Peyer's patch (tissue), 4 donors: ENCODE measurements around the gene GRAMD4. TPM values are rescaled to one million over a fixed set of nuclear protein-coding genes. Genes with fewer than 3 reads are reported as not detected.

ENCODE experiments used
- DNase-seq, 3 donors: peaks; one replicate each; pipeline ENCODE4 v3.0.0-alpha.2; 2017 to 2019
- H3K27ac ChIP-seq, 4 donors: fragments of 200-600 bp; sonication (generic); one replicate each; pipeline ENCODE4 v1.5.1; 2016 to 2019
- H3K27me3 ChIP-seq, 2 donors: fragments of 200-600 bp; sonication (generic); one replicate each; pipeline ENCODE4 v1.5.1; 2019
- H3K36me3 ChIP-seq, 3 donors: fragments of 200-600 bp; sonication (generic); one replicate each; pipeline ENCODE4 v1.5.1; 2016 to 2019
- H3K4me1 ChIP-seq, 4 donors: fragments of 200-600 bp; sonication (generic); one replicate each; pipeline ENCODE4 v1.5.1; 2016 to 2019
- H3K4me3 ChIP-seq, 4 donors: fragments of 200-600 bp; sonication (generic); 1 replicate in 3 of 4; 2 replicates in 1 of 4; pipeline ENCODE4 v1.5.1; 2016 to 2019; ENCODE audit warnings: mild to moderate bottlenecking in 1 of 4
- H3K9me3 ChIP-seq, 4 donors: fragments of 200-600 bp; sonication (generic); one replicate each; pipeline ENCODE4 v1.5.1; 2016 to 2019; ENCODE audit warnings: mild to moderate bottlenecking in 1 of 4
- POLR2A ChIP-seq, 2 donors: fragments of 450-650 bp; IDR thresholded peaks; one replicate each; pipeline ENCODE4 v1.5.1; 2017; ENCODE audit warnings: antibody characterized with exemption in 2 of 2, mild to moderate bottlenecking in 2 of 2, moderate library complexity in 2 of 2
- total RNA-seq, 4 donors: library from RNA; depleted of rRNA; stranded (reverse); fragments of >200 nt; gene quantifications; one replicate each; pipeline ENCODE4 v1.1.0, GENCODE V29; 2016
- TF ChIP-seq, protein P1 (sequence below), 6 experiments: fragments of 450-650 bp in 4 of 6; fragments of 200-600 bp in 2 of 6; sonication (generic) in 1 of 6; IDR thresholded peaks; one replicate each; pipeline ENCODE4 v1.5.1; 2017 to 2019; ENCODE audit warnings: antibody characterized with exemption in 6 of 6, mild to moderate bottlenecking in 3 of 6, moderate library complexity in 1 of 6

The GRAMD4 gene
- total RNA-seq, 4 donors from 2014 or later: 98.2 to 428 (median 422) TPM

DNA sequence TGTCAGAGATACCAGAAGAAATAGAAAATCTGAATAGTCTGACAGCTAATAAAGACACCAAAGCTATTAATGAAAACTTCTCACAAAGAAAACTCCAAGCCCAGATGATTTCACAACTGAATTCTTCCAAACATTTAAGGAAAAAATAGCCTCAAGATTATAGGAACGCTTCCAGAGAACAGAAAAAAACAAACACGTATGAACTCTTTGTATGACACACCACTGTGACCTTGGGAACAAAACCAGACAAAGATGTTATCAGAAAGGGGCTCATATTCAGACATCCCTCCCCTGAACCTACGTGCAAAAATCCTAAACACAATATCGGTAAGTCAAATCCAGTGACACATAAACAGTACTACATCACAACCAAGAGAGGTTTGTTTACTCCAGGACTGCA, 94.4 kb downstream of the GRAMD4 start:
- Histone ChIP-seq H3K27ac (no peak overlapping the region), H3K9me3 (no peaks in the 10 kb centered on the region), H3K4me3 (no peak overlapping the region), H3K27me3 (no peaks in the 10 kb centered on the region), H3K36me3 (peaks cover 0 to 74% (median 0%) of the 10 kb centered on the region in 3 donors), H3K4me1 (no peaks in the 10 kb centered on the region)
- TF ChIP-seq, protein P1, sequence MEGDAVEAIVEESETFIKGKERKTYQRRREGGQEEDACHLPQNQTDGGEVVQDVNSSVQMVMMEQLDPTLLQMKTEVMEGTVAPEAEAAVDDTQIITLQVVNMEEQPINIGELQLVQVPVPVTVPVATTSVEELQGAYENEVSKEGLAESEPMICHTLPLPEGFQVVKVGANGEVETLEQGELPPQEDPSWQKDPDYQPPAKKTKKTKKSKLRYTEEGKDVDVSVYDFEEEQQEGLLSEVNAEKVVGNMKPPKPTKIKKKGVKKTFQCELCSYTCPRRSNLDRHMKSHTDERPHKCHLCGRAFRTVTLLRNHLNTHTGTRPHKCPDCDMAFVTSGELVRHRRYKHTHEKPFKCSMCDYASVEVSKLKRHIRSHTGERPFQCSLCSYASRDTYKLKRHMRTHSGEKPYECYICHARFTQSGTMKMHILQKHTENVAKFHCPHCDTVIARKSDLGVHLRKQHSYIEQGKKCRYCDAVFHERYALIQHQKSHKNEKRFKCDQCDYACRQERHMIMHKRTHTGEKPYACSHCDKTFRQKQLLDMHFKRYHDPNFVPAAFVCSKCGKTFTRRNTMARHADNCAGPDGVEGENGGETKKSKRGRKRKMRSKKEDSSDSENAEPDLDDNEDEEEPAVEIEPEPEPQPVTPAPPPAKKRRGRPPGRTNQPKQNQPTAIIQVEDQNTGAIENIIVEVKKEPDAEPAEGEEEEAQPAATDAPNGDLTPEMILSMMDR (IDR thresholded peaks at IDR 0.05): no peak
- TF ChIP-seq POLR2A (IDR thresholded peaks at IDR 0.05): no peak
- no peak for DNase-seq

DNA sequence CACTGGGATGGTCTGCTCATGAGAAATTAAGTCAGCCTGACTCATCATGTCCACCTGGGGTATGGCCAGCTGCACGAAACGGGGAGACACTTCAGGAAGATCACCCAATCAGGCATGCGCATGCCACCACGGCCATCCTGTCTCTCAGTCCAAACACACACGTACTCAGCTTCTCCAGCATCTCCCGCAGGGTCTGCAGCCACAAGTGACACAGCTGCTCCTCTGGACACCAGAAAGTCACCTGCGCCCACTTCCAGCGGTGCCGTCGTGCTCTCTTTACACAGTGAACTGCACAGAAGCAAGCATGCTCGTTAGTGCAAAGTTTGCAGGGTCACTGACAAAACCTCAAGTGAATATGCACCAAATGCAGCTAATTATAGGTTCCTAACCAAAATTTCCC, 99.7 kb downstream of the GRAMD4 start:
- DNase-seq: no peak
- TF ChIP-seq POLR2A (IDR thresholded peaks at IDR 0.05): no peak
- TF ChIP-seq, protein P1 (IDR thresholded peaks at IDR 0.05): no peak
- peaks cover 0 to 67% (median 0%) of the 10 kb centered on the region in 3 donors for H3K36me3 ChIP-seq
- H3K27me3 ChIP-seq: no peaks in the 10 kb centered on the region
- no peak overlapping the region for H3K4me3 ChIP-seq
- H3K27ac ChIP-seq: no peak overlapping the region
- H3K4me1 ChIP-seq: no peaks in the 10 kb centered on the region
- no peaks in the 10 kb centered on the region for H3K9me3 ChIP-seq

DNA sequence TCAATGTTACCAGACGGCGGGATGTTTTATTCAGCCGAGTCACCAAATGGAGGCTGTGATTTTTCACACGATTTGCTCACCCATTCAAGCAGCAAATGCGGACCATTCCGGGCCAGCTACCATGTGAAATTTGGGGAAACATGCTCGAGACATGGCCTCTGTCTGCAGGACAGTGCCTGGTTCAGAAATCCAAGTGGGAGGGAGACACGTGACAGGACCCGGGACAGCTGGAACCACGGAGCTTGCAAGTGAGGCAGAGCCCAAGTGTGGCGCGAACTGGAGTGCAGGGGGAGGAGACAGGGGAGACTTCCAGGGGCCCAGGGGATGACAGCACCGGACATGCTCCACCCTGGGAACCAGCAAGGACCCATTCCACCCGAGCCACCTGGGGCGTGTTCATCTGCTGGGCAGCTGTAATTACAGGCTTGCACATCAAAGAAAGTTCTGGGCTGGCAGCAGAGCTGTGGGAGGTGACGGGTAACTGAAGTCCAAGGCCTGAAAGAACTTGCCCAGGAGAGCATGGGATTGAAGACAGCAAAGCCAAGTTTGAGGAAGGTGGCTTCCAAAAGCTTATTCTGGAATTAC, 101.4 kb downstream of the GRAMD4 start:
- H3K36me3 ChIP-seq: peaks cover 0 to 81% (median 0%) of the 10 kb centered on the region in 3 donors
- H3K4me1 ChIP-seq: peaks cover 0 to 4% (median 0%) of the 10 kb centered on the region in 4 donors
- H3K27me3 ChIP-seq: no peaks in the 10 kb centered on the region
- H3K9me3 ChIP-seq: no peaks in the 10 kb centered on the region
- no peak for TF ChIP-seq POLR2A (IDR thresholded peaks at IDR 0.05)
- TF ChIP-seq, protein P1 (IDR thresholded peaks at IDR 0.05): no peak
- DNase-seq: no peak
- no peak overlapping the region for H3K4me3 ChIP-seq
- H3K27ac ChIP-seq: no peak overlapping the region

DNA sequence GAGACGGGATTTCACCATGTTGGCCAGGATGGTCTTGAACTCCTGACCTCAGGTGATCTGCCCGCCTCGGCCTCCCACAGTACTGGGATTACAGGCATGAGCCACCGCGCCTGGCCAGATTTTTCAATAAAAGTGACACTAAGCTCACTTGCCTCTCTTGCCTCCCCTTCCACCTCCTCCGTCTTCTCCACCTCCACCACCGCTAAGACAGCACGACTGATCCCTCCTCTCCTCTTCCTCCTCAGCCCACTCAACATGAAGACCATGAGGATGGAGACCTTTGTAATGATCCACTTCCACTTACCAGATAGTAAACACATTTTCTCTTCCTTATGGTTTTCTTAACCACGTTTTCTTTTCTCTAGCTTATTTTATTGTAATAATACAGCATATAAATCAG, 103.7 kb downstream of the GRAMD4 start:
- Histone ChIP-seq H3K27ac (no peak overlapping the region), H3K4me1 (peaks cover 0 to 27% (median 4%) of the 10 kb centered on the region in 4 donors), H3K4me3 (no peak overlapping the region), H3K27me3 (no peaks in the 10 kb centered on the region), H3K9me3 (no peaks in the 10 kb centered on the region), H3K36me3 (peaks cover 0 to 64% (median 0%) of the 10 kb centered on the region in 3 donors)
- TF ChIP-seq, protein P1 (IDR thresholded peaks at IDR 0.05): no peak
- DNase-seq: no peak

DNA sequence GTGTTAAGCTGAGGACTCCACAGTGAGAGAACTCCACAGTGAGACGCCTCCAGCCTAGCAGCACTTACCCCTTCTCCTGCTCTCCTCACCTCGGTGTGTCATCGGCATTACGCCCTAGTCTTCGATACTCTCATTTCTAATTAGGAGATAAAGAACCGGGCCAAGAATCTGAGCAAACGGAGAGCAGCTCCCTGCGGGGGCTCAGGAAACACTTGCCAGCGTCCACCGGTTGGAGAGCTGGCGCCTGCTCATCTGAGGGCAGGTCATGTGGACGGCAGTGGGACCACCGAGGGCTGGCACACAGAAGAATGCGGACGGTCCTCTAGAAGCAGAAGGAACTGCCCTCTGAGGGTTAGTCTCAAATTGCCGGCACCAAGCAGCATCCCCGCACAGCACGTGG, 104.9 kb downstream of the GRAMD4 start:
- H3K4me1 ChIP-seq: peaks cover 0 to 36% (median 5%) of the 10 kb centered on the region in 4 donors
- TF ChIP-seq, protein P1 (IDR thresholded peaks at IDR 0.05): no peak
- no peak for TF ChIP-seq POLR2A (IDR thresholded peaks at IDR 0.05)

More for the DNA sequence above, 104.9 kb downstream of the GRAMD4 start:
- H3K36me3 ChIP-seq: peaks cover 0 to 57% (median 0%) of the 10 kb centered on the region in 3 donors
- H3K9me3 ChIP-seq: no peaks in the 10 kb centered on the region
- no peaks in the 10 kb centered on the region for H3K27me3 ChIP-seq
- no peak for DNase-seq
- no peak overlapping the region for H3K27ac ChIP-seq
- no peak overlapping the region for H3K4me3 ChIP-seq
